H9 (cell line): ENCODE measurements around the gene TMEM17. TPM values are rescaled to one million over a fixed set of nuclear protein-coding genes. Genes with fewer than 3 reads are reported as not detected.

ENCODE experiments used
- DNase-seq: peaks from one replicate; pipeline ENCODE4 v3.0.0-alpha.2; 2017
- H2AFZ ChIP-seq: one replicate; pipeline ENCODE4 v1.6.1; 2013; ENCODE audit warnings: mild to moderate bottlenecking, low read length, control low read depth, moderate library complexity
- H2AK5ac ChIP-seq: 2 replicates; pipeline ENCODE4 v1.6.1; 2013; ENCODE audit warnings: low read length, control low read depth, mixed read lengths; ENCODE audit not compliant: insufficient read length
- H2BK120ac ChIP-seq: one replicate; pipeline ENCODE4 v1.6.1; 2013; ENCODE audit warnings: low read depth, mild to moderate bottlenecking, low read length, control low read depth, inconsistent platforms; ENCODE audit not compliant: poor library complexity, severe bottlenecking
- H2BK12ac ChIP-seq: 2 replicates; pipeline ENCODE4 v1.6.1; 2013; ENCODE audit warnings: low read length, control low read depth, mixed read lengths, low read depth; ENCODE audit not compliant: insufficient read length
- H2BK15ac ChIP-seq: 2 replicates; pipeline ENCODE4 v1.6.1; 2013; ENCODE audit warnings: low read depth, low read length, control low read depth
- H2BK20ac ChIP-seq: one replicate; pipeline ENCODE4 v1.6.1; 2013; ENCODE audit warnings: low read depth, mild to moderate bottlenecking, low read length, control low read depth, inconsistent platforms; ENCODE audit not compliant: poor library complexity, severe bottlenecking
- H2BK5ac ChIP-seq: 2 replicates; pipeline ENCODE4 v1.6.1; 2013; ENCODE audit warnings: low read length, control low read depth, mixed read lengths; ENCODE audit not compliant: insufficient read length
- H3K14ac ChIP-seq: 2 replicates; pipeline ENCODE4 v1.6.1; 2013; ENCODE audit warnings: low read length, control low read depth; ENCODE audit not compliant: insufficient read depth
- H3K18ac ChIP-seq: 2 replicates; pipeline ENCODE4 v1.6.1; 2013; ENCODE audit warnings: low read depth, mild to moderate bottlenecking, mixed read lengths, low read length, control low read depth; ENCODE audit not compliant: insufficient read length
- H3K23ac ChIP-seq: 2 replicates; pipeline ENCODE4 v1.6.1; 2013; ENCODE audit warnings: low read length, control low read depth, mixed read lengths, low read depth; ENCODE audit not compliant: insufficient read length
- H3K23me2 ChIP-seq: 2 replicates; pipeline ENCODE4 v1.6.1; 2013; ENCODE audit warnings: low read depth, mild to moderate bottlenecking, mixed read lengths, low read length, control low read depth; ENCODE audit not compliant: insufficient read length, poor library complexity, severe bottlenecking
- H3K27ac ChIP-seq: 2 replicates; pipeline ENCODE4 v1.5.1; 2013; ENCODE audit warnings: low read length, control low read depth, mixed read lengths, low read depth; ENCODE audit not compliant: insufficient read length
- H3K27me3 ChIP-seq: 2 replicates; pipeline ENCODE4 v1.6.1; 2013; ENCODE audit warnings: low read length, control low read depth, inconsistent platforms; ENCODE audit not compliant: insufficient read depth
- H3K4ac ChIP-seq: 2 replicates; pipeline ENCODE4 v1.6.1; 2013; ENCODE audit warnings: low read depth, mild to moderate bottlenecking, control low read depth, inconsistent platforms, low read length, moderate library complexity
- H3K4me1 ChIP-seq: 2 replicates; pipeline ENCODE4 v1.6.1; 2013; ENCODE audit warnings: low read length, control low read depth, inconsistent platforms; ENCODE audit not compliant: insufficient read depth
- H3K4me2 ChIP-seq: 2 replicates; pipeline ENCODE4 v1.6.1; 2013; ENCODE audit warnings: low read length, control low read depth, mixed read lengths; ENCODE audit not compliant: insufficient read length, insufficient read depth
- H3K56ac ChIP-seq: 2 replicates; pipeline ENCODE4 v1.6.1; 2013; ENCODE audit warnings: low read depth, mild to moderate bottlenecking, mixed read lengths, low read length, control low read depth; ENCODE audit not compliant: insufficient read length
- H3K79me1 ChIP-seq: 2 replicates; pipeline ENCODE4 v1.6.1; 2013; ENCODE audit warnings: low read depth, mild to moderate bottlenecking, moderate library complexity, low read length, control low read depth, inconsistent platforms; ENCODE audit not compliant: insufficient read depth, poor library complexity, severe bottlenecking
- H3K79me2 ChIP-seq: 2 replicates; pipeline ENCODE4 v1.6.1; 2013; ENCODE audit warnings: low read length, control low read depth, inconsistent platforms; ENCODE audit not compliant: insufficient read depth
- H3K9ac ChIP-seq: 2 replicates; pipeline ENCODE4 v1.6.1; 2013; ENCODE audit warnings: low read length, control low read depth, mixed read lengths; ENCODE audit not compliant: insufficient read length; ENCODE audit errors: extremely low read depth
- H3K9me3 ChIP-seq: one replicate; pipeline ENCODE4 v1.6.1; 2013; ENCODE audit warnings: low read depth, low read length, inconsistent platforms; ENCODE audit not compliant: control insufficient read depth
- H3T11ph ChIP-seq: one replicate; pipeline ENCODE4 v1.6.1; 2013; ENCODE audit warnings: mild to moderate bottlenecking, low read length, control low read depth, inconsistent platforms
- H4K20me1 ChIP-seq: one replicate; pipeline ENCODE4 v1.6.1; 2013; ENCODE audit not compliant: control insufficient read depth, insufficient read length, insufficient read depth
- H4K5ac ChIP-seq: 2 replicates; pipeline ENCODE4 v1.6.1; 2013; ENCODE audit warnings: low read depth, mild to moderate bottlenecking, mixed read lengths, low read length, control low read depth; ENCODE audit not compliant: insufficient read length
- H4K8ac ChIP-seq: replicated peaks from 2 replicates; pipeline ENCODE4 v1.6.1; 2013; ENCODE audit warnings: low read length, control low read depth, mixed read lengths, low read depth; ENCODE audit not compliant: insufficient read length
- H4K91ac ChIP-seq: 2 replicates; pipeline ENCODE4 v1.6.1; 2013; ENCODE audit warnings: low read depth, mild to moderate bottlenecking, moderate library complexity, mixed read lengths, low read length, control low read depth; ENCODE audit not compliant: insufficient read length
- H3K27ac Mint-ChIP-seq, 3 experiments: 2 replicates in 2 of 3; 3 replicates in 1 of 3; pipeline ENCODE4 v1.8.0; 2020 to 2021; ENCODE audit warnings: mixed read lengths in 3 of 3, mild to moderate bottlenecking in 1 of 3, moderate library complexity in 1 of 3
- H3K27me3 Mint-ChIP-seq: 2 replicates; pipeline ENCODE4 v1.8.0; 2021; ENCODE audit warnings: low read depth, mild to moderate bottlenecking, moderate library complexity, mixed read lengths
- H3K36me3 Mint-ChIP-seq, 3 experiments: 2 replicates in 2 of 3; 3 replicates in 1 of 3; pipeline ENCODE4 v1.8.0; 2020 to 2021; ENCODE audit warnings: low read depth in 3 of 3, mixed read lengths in 3 of 3; ENCODE audit not compliant: insufficient read depth in 1 of 3
- H3K4me1 Mint-ChIP-seq, 2 experiments: 2 replicates each; pipeline ENCODE4 v1.8.0; 2020; ENCODE audit warnings: mixed read lengths in 2 of 2
- H3K4me3 Mint-ChIP-seq, 2 experiments: 2 replicates in 1 of 2; 3 replicates in 1 of 2; pipeline ENCODE4 v1.8.0; 2020 to 2021; ENCODE audit warnings: mild to moderate bottlenecking in 2 of 2, mixed read lengths in 2 of 2, moderate library complexity in 1 of 2
- H3K9me3 Mint-ChIP-seq, 2 experiments: 2 replicates in 1 of 2; 3 replicates in 1 of 2; pipeline ENCODE4 v1.8.0; 2020; ENCODE audit warnings: mild to moderate bottlenecking in 2 of 2, mixed read lengths in 2 of 2, moderate library complexity in 1 of 2
- CTCF ChIP-seq: fragments of 200-600 bp; sonication (generic); conservative IDR thresholded peaks from 3 replicates; pipeline ENCODE4 v1.8.0; 2021; ENCODE audit warnings: antibody characterized with exemption, mild to moderate bottlenecking
- WGBS: extraction: QIAGEN DNeasy Blood & Tissue Kit; methylation state at CpG from one replicate; pipeline ENCODE4 v1.1.7; 2013; ENCODE audit warnings: missing lambda C conversion rate, low lambda C conversion rate, mixed read lengths; ENCODE audit not compliant: insufficient read length; ENCODE audit errors: extremely low coverage; 5-methylcytosine and 5-hydroxymethylcytosine counted together
- total RNA-seq: library from RNA; stranded (reverse); gene quantifications from 2 replicates; pipeline ENCODE4 v1.2.1, GENCODE V29; 2021

The TMEM17 gene
- total RNA-seq, 1 experiment from 2014 or later, result 1.3 TPM

DNA sequence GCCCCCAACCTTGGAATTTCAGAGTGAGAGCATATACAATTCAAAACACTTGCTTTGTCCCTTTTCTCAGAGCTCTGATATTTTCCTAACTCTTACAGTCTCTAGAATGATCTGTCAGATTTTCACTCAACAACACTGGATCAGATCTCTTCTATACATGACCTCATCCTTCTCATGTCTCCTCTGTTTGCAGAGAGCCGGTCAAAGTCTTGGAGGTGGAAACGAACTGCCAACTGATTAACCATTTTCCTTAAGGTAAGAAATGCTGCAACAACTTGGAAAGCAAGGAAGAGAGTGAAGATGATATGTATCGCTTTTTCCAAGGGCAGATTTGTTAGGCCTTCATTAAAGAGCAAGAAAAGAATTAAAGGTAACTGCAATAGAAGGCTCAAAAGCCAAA, 4.9 kb downstream of the TMEM17 start:
- Histone ChIP-seq H2BK15ac (no peak overlapping the region), H4K91ac (no peak overlapping the region), H3K4ac (no peak overlapping the region), H3K9me3 (no peaks in the 10 kb centered on the region), H2AFZ (no peak overlapping the region), H3K4me1 (peaks cover 2% of the 10 kb centered on the region; the same call in 1 of the 2 replicates), H3K23me2 (no peaks in the 10 kb centered on the region), H3K79me2 (no peaks in the 10 kb centered on the region), H3K9ac (no peak overlapping the region), H3K27me3 (no peaks in the 10 kb centered on the region), H3K56ac (no peak overlapping the region), H2BK120ac (no peak overlapping the region), H2BK5ac (no peak overlapping the region), H3K4me2 (no peak overlapping the region), H2AK5ac (no peak overlapping the region), H2BK20ac (no peak overlapping the region), H4K8ac (no peak overlapping the region), H4K20me1 (no peaks in the 10 kb centered on the region), H2BK12ac (no peak overlapping the region), H4K5ac (no peak overlapping the region), H3K79me1 (no peaks in the 10 kb centered on the region), H3K23ac (no peak overlapping the region), H3K14ac (no peak overlapping the region), H3K18ac (no peak overlapping the region), H3T11ph (no peak overlapping the region), H3K27ac (no peak overlapping the region)
- no peaks in the 10 kb centered on the region for H3K36me3 Mint-ChIP-seq
- H3K27me3 Mint-ChIP-seq, result no peaks in the 10 kb centered on the region
- no CpG with 5 or more reads among the region's 3 CpGs for WGBS
- no peak overlapping the region for H3K27ac Mint-ChIP-seq
- no peaks in the 10 kb centered on the region for H3K9me3 Mint-ChIP-seq
- TF ChIP-seq CTCF, result no peak
- H3K4me1 Mint-ChIP-seq, result peaks cover 11 to 15% of the 10 kb centered on the region in 2 experiments
- no peak for DNase-seq
- no peak overlapping the region for H3K4me3 Mint-ChIP-seq
